CD4-positive, alpha-beta T cell treated with Interleukin-10 for 1 hour (primary cell): ENCODE data around the gene TEX2.

Experiments
- DNase-seq: peaks from one replicate; pipeline ENCODE4 v3.0.0-alpha.2; 2020

Gene TEX2

GRCh38 chr17:64263000-64263766, at the start of gene TEX2:
TSS of gene TEX2 (minus strand) at chr17:64263260. CDS start at chr17:64214217, 49,043 bp downstream.
- DNase-seq = peak; percentile 89

GRCh38 chr17:64309710-64310109, 46.6 kb upstream of the TEX2 start:
- no peak for DNase-seq

GRCh38 chr17:64309021-64309420, 46.0 kb upstream of the TEX2 start:
- DNase-seq = no peak

- peak; percentile 69 for DNase-seq
Measured at GRCh38 chr17:64306850-64307463, 43.9 kb upstream of the TEX2 start.

GRCh38 chr17:64304551-64304950, 41.5 kb upstream of the TEX2 start:
- no peak for DNase-seq

- DNase-seq = no peak
Measured at GRCh38 chr17:64300699-64300965, 37.6 kb upstream of the TEX2 start.

GRCh38 chr17:64297467-64298088, 34.5 kb upstream of the TEX2 start:
- no peak for DNase-seq

- DNase-seq = no peak
Measured at GRCh38 chr17:64296246-64296645, 33.2 kb upstream of the TEX2 start.

- no peak for DNase-seq
Measured at GRCh38 chr17:64295146-64295545, 32.1 kb upstream of the TEX2 start.

- DNase-seq = no peak
Measured at GRCh38 chr17:64291268-64291851, 28.3 kb upstream of the TEX2 start.

- no peak for DNase-seq
Measured at GRCh38 chr17:64289741-64290141, 26.7 kb upstream of the TEX2 start.

- DNase-seq = no peak
Measured at GRCh38 chr17:64282753-64283080, 19.7 kb upstream of the TEX2 start.

GRCh38 chr17:64281962-64282752, 19.1 kb upstream of the TEX2 start:
- DNase-seq = peak; percentile 66

GRCh38 chr17:64278614-64279013, 15.6 kb upstream of the TEX2 start:
- DNase-seq = no peak

- DNase-seq = no peak
Measured at GRCh38 chr17:64277831-64278562, 14.9 kb upstream of the TEX2 start.

GRCh38 chr17:64276961-64277505, 14.0 kb upstream of the TEX2 start:
- no peak for DNase-seq

GRCh38 chr17:64275016-64275415, 12.0 kb upstream of the TEX2 start:
- DNase-seq = no peak

GRCh38 chr17:64273006-64273405, 9.9 kb upstream of the TEX2 start:
- no peak for DNase-seq

GRCh38 chr17:64270885-64271284, 7.8 kb upstream of the TEX2 start:
- no peak for DNase-seq

GRCh38 chr17:64269687-64270649, 6.9 kb upstream of the TEX2 start:
- DNase-seq = no peak

GRCh38 chr17:64264891-64265290, 1.8 kb upstream of the TEX2 start:
- DNase-seq = no peak
